ENCODE results near the gene PRKAG1. TPM values are rescaled to one million over a fixed set of nuclear protein-coding genes. Genes with fewer than 3 reads are reported as not detected.
A peak's percentile ranks its signal among the peaks of the same experiment; 100 is the strongest.

The PRKAG1 gene
- total and polyA plus RNA-seq, 4 donors: 15.5 to 31.5 (median 20.9) TPM

GRCh38 chr12:49014547-49014946, 4.0 kb downstream of the PRKAG1 start:
- WGBS: 76% methylated on average over 1 of the region's 1 CpG
- no peak overlapping the region for H3K9ac ChIP-seq (ENCODE audit: low read depth in 1 of 2, low read length in 2 of 2)

GRCh38 chr12:49013428-49013827, 5.1 kb downstream of the PRKAG1 start:
- TF ChIP-seq HNF4G (IDR thresholded peaks at IDR 0.05) (no peak), YY1 (IDR thresholded peaks at IDR 0.05) (no peak), SP1 (IDR thresholded peaks at IDR 0.05) (no peak), NR2F2 (IDR thresholded peaks at IDR 0.05) (no peak), JUND (IDR thresholded peaks at IDR 0.05) (no peak), HNF4A (conservative IDR thresholded peaks at IDR 0.05) (no peak), REST (IDR thresholded peaks at IDR 0.05) (no peak), MAX (IDR thresholded peaks at IDR 0.05) (no peak), ATF3 (IDR thresholded peaks at IDR 0.05) (no peak), FOXA2 (IDR thresholded peaks at IDR 0.05) (no peak), GABPA (IDR thresholded peaks at IDR 0.05 in 1 of 2, conservative IDR thresholded peaks at IDR 0.05 in 1 of 2) (no peak), EGR1 (IDR thresholded peaks at IDR 0.05; ENCODE audit: low read depth in 2 of 2) (no peak), TAF1 (conservative IDR thresholded peaks at IDR 0.05) (no peak), CTCF (IDR thresholded peaks at IDR 0.05; ENCODE audit: low read depth, low read length, missing input control) (no peak), FOXA1 (IDR thresholded peaks at IDR 0.05) (no peak), RAD21 (IDR thresholded peaks at IDR 0.05) (no peak), RXRA (IDR thresholded peaks at IDR 0.05) (no peak), ZBTB33 (IDR thresholded peaks at IDR 0.05) (no peak)
- no peak overlapping the region for H3K4me3 ChIP-seq (ENCODE audit: low read depth in 1 of 3, low read length in 3 of 3)
- no peaks in the 10 kb centered on the region for H3K9me3 ChIP-seq (ENCODE audit: control insufficient read depth in 4 of 4, low read length in 3 of 4)
- no peak overlapping the region for H3K27ac ChIP-seq (ENCODE audit: low read depth in 1 of 2, low read length in 2 of 2)
- peaks cover 4 to 14% (median 9%) of the 10 kb centered on the region in 4 donors for H3K4me1 ChIP-seq (ENCODE audit: control insufficient read depth in 4 of 4, insufficient read depth in 4 of 4, low read length in 3 of 4)
- DNase-seq (ENCODE audit: low spot score): no peak
- no peaks in the 10 kb centered on the region for H3K27me3 ChIP-seq (ENCODE audit: control insufficient read depth in 4 of 4, insufficient read depth in 4 of 4, low read length in 3 of 4)
- no peak overlapping the region for H3K9ac ChIP-seq (ENCODE audit: low read depth in 1 of 2, low read length in 2 of 2)
- peaks cover 5 to 13% (median 12%) of the 10 kb centered on the region in 4 donors for H3K36me3 ChIP-seq (ENCODE audit: control insufficient read depth in 4 of 4, insufficient read depth in 3 of 4, low read depth in 1 of 4, low read length in 3 of 4)
- WGBS: 96% methylated on average over 3 of the region's 3 CpGs

More at GRCh38 chr12:49014547-49014946, 4.0 kb downstream of the PRKAG1 start:
- Histone ChIP-seq H3K27ac (ENCODE audit: low read depth in 1 of 2, low read length in 2 of 2) (no peak overlapping the region), H3K27me3 (ENCODE audit: control insufficient read depth in 4 of 4, insufficient read depth in 4 of 4, low read length in 3 of 4) (no peaks in the 10 kb centered on the region), H3K36me3 (ENCODE audit: control insufficient read depth in 4 of 4, insufficient read depth in 3 of 4, low read depth in 1 of 4, low read length in 3 of 4) (peaks cover 5 to 11% (median 10%) of the 10 kb centered on the region in 4 donors), H3K4me1 (ENCODE audit: control insufficient read depth in 4 of 4, insufficient read depth in 4 of 4, low read length in 3 of 4) (peaks cover 4 to 16% (median 9%) of the 10 kb centered on the region in 4 donors), H3K9me3 (ENCODE audit: control insufficient read depth in 4 of 4, low read length in 3 of 4) (no peaks in the 10 kb centered on the region), H3K4me3 (ENCODE audit: low read depth in 1 of 3, low read length in 3 of 3) (no peak overlapping the region)
- TF ChIP-seq RAD21 (IDR thresholded peaks at IDR 0.05) (peak in 1 of 2 donors; percentile 11), GABPA (IDR thresholded peaks at IDR 0.05 in 1 of 2, conservative IDR thresholded peaks at IDR 0.05 in 1 of 2) (no peak)
- DNase-seq (ENCODE audit: low spot score): no peak

Measured in liver (tissue), 9 donors.